ENCODE data around the gene SLC25A44.

- TF ChIP-seq ISL1 (CRISPR knock-in tag; IDR thresholded peaks at IDR 0.05) (no peak), TOX (CRISPR knock-in tag; IDR thresholded peaks at IDR 0.05; ENCODE audit: borderline replicate concordance) (no peak)
Observed at GRCh38 chr1:156155756-156156510, 38.0 kb upstream of the SLC25A44 start.
